BE2C (cell line): Measurements from ENCODE around the gene PRR18.
"Not testable (repeated sequence)": the region's sequence is repeated elsewhere in the genome, so short reads cannot be mapped to it uniquely, and the experiment has no call there.

Source experiments
- DNase-seq: peaks from one replicate; pipeline ENCODE4 v3.0.0-alpha.2; 2020
- H3K27me3 ChIP-seq: fragments of 250-450 bp; sonication (Bioruptor Pico); 2 replicates; pipeline ENCODE4 v1.5.1; 2020; ENCODE audit warnings: mild to moderate bottlenecking
- H3K36me3 ChIP-seq: fragments of 250-450 bp; sonication (Bioruptor Pico); 2 replicates; pipeline ENCODE4 v1.5.1; 2020; ENCODE audit warnings: mild to moderate bottlenecking
- H3K4me1 ChIP-seq: fragments of 250-450 bp; sonication (Bioruptor Pico); 2 replicates; pipeline ENCODE4 v1.5.1; 2020
- H3K4me3 ChIP-seq: 2 replicates; pipeline ENCODE4 v1.5.1; 2011; ENCODE audit warnings: low read depth, low read length
- H3K9me3 ChIP-seq: fragments of 250-450 bp; sonication (Bioruptor Pico); 2 replicates; pipeline ENCODE4 v1.5.1; 2020
- CTCF ChIP-seq: IDR thresholded peaks from 2 replicates; pipeline ENCODE4 v1.5.1; 2012; ENCODE audit warnings: mild to moderate bottlenecking, low read depth, low read length

The PRR18 gene

GRCh38 chr6:166351715-166352285 lies 43.6 kb upstream of the PRR18 start:
- no peak for DNase-seq
- no peaks in the 10 kb centered on the region for H3K27me3 ChIP-seq
- no peaks in the 10 kb centered on the region for H3K4me1 ChIP-seq
- no peak overlapping the region for H3K4me3 ChIP-seq
- TF ChIP-seq CTCF = no peak
- H3K36me3 ChIP-seq = no peaks in the 10 kb centered on the region
- H3K9me3 ChIP-seq = no peaks in the 10 kb centered on the region

- Histone ChIP-seq H3K9me3 (no peaks in the 10 kb centered on the region), H3K36me3 (no peaks in the 10 kb centered on the region), H3K4me1 (peaks cover 1% of the 10 kb centered on the region; the same call in 1 of the 2 replicates), H3K4me3 (no peak overlapping the region), H3K27me3 (no peaks in the 10 kb centered on the region)
- no peak for DNase-seq
- TF ChIP-seq CTCF = no peak
Measured at GRCh38 chr6:166348305-166348949, 40.2 kb upstream of the PRR18 start.

GRCh38 chr6:166346965-166347364 lies 38.8 kb upstream of the PRR18 start:
- Histone ChIP-seq H3K27me3 (no peaks in the 10 kb centered on the region), H3K36me3 (no peaks in the 10 kb centered on the region), H3K4me1 (peaks cover 4% of the 10 kb centered on the region; the same call in 1 of the 2 replicates), H3K4me3 (no peak overlapping the region), H3K9me3 (no peaks in the 10 kb centered on the region)
- DNase-seq = no peak
- no peak for TF ChIP-seq CTCF

- DNase-seq = no peak
- no peak for TF ChIP-seq CTCF
- Histone ChIP-seq H3K9me3 (no peaks in the 10 kb centered on the region), H3K27me3 (no peaks in the 10 kb centered on the region), H3K4me1 (peaks cover 4% of the 10 kb centered on the region; the same call in 1 of the 2 replicates), H3K4me3 (no peak overlapping the region), H3K36me3 (no peaks in the 10 kb centered on the region)
Measured at GRCh38 chr6:166346449-166346848, 38.3 kb upstream of the PRR18 start.

- H3K27me3 ChIP-seq, DNase-seq, H3K4me3 ChIP-seq, H3K4me1 ChIP-seq, H3K9me3 ChIP-seq, H3K36me3 ChIP-seq: not testable (repeated sequence)
Measured at GRCh38 chr6:166345672-166346071, 37.5 kb upstream of the PRR18 start.

- not testable (repeated sequence) for H3K36me3 ChIP-seq, H3K4me3 ChIP-seq, H3K9me3 ChIP-seq, DNase-seq, H3K27me3 ChIP-seq, H3K4me1 ChIP-seq
Measured at GRCh38 chr6:166344921-166345320, 36.7 kb upstream of the PRR18 start.

- Histone ChIP-seq H3K36me3 (peaks cover 4% of the 10 kb centered on the region; the same call in 1 of the 2 replicates), H3K4me1 (peaks cover 4% of the 10 kb centered on the region; the same call in 1 of the 2 replicates), H3K4me3 (no peak overlapping the region), H3K9me3 (no peaks in the 10 kb centered on the region), H3K27me3 (no peaks in the 10 kb centered on the region)
- DNase-seq = no peak
- TF ChIP-seq CTCF = no peak
Measured at GRCh38 chr6:166344240-166344639, 36.0 kb upstream of the PRR18 start.
